ENCODE results near the gene ABCB1. TPM values are rescaled to one million over a fixed set of nuclear protein-coding genes. Genes with fewer than 3 reads are reported as not detected.

The ABCB1 gene
- total and polyA plus RNA-seq, 5 donors, result 0.50 to 3.3 (median 0.62) TPM

DNA sequence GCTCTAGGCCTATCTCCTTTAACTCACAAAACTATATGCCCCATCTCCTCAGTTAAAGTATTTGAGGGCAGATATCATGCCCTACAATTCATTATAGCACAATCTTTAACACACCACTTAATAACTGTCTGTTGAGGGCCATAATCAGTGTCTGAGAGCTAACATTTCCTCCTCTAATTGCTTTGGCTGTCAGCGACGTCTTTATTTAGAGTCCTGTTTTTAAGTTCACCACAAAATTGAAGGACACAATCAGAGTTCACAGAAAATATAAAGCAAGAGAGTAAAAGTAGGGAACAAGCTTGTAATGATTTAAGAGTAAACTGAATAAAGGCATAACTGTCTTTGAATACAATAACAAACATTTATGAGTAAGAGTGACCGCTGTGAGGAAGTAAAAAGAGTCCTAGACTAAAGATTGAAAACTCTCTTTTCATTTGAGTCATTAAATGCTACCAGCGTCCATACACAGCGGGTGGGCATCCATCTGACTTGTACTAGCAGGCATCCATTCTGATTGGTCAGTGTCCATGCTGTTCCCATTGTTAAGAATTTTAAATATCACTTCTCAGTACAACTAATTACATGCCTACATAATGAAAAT is 86.8 kb downstream of the ABCB1 start:
- Histone ChIP-seq H3K4me3 (ENCODE audit: low read length) (no peak overlapping the region), H3K4me1 (ENCODE audit: control insufficient read depth, insufficient read depth, low read length) (no peaks in the 10 kb centered on the region), H3K9me3 (ENCODE audit: control insufficient read depth, low read length) (no peaks in the 10 kb centered on the region), H3K27me3 (ENCODE audit: control insufficient read depth, insufficient read depth) (no peaks in the 10 kb centered on the region), H3K27ac (ENCODE audit: low read length) (no peak overlapping the region)
- WGBS, result 68% methylated on average over 5 of the region's 5 CpGs
- no peak for DNase-seq
- ATAC-seq, result no peak
- intact Hi-C loops (cut with DNase I), result no loop called here

DNA sequence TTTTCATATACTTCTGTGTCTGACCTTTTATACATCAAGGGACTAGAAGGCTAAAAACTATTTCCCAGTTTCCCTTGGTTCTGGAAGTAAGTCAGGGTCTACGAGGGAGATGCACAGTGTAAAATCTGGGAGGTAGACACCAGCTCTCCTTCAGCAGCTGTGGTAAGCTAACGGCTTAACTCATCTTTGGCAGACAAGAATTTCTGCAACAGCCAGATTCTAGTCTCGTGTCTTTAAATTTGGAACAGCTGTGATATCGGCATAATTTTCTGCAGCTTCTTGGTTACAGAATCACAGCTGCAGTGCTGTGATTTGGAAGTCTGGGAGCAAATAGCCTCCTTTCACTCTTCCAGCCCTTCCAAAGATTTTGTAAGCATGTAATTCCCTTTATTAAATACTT is 87.8 kb downstream of the ABCB1 start:
- Histone ChIP-seq H3K4me1 (ENCODE audit: control insufficient read depth, insufficient read depth, low read length) (no peaks in the 10 kb centered on the region), H3K4me3 (ENCODE audit: low read length) (no peak overlapping the region), H3K9me3 (ENCODE audit: control insufficient read depth, low read length) (no peaks in the 10 kb centered on the region), H3K27me3 (ENCODE audit: control insufficient read depth, insufficient read depth) (no peaks in the 10 kb centered on the region), H3K27ac (ENCODE audit: low read length) (no peak overlapping the region)
- intact Hi-C loops (cut with DNase I), result no loop called here
- no peak for ATAC-seq
- 56% methylated on average over 4 of the region's 4 CpGs for WGBS
- no peak for DNase-seq

DNA sequence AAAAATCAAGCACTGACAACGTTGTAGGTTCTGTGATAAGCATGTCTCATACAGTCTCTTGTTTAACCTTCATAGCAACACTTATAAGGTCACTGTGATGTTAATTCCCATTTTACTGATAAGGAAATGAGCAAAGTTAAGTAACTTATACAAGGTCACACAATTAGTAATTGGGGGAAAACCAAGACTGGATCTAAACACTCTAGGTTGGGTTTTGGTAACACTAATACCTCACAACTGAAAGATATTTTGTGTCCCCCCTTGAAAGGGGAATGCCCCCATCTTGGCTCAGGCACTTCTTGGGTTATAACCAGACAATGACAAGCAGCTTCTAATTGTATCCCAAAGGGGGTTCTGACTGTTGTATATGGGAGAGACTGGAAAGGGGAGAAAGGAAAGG is 89.2 kb downstream of the ABCB1 start:
- no peaks in the 10 kb centered on the region for H3K27me3 ChIP-seq (ENCODE audit: control insufficient read depth, insufficient read depth)
- intact Hi-C loops (cut with DNase I), result no loop called here
- DNase-seq, result no peak
- WGBS, result 48% methylated on average over 1 of the region's 1 CpG
- ATAC-seq, result no peak
- no peak overlapping the region for H3K27ac ChIP-seq (ENCODE audit: low read length)
- H3K9me3 ChIP-seq (ENCODE audit: control insufficient read depth, low read length), result no peaks in the 10 kb centered on the region
- no peaks in the 10 kb centered on the region for H3K4me1 ChIP-seq (ENCODE audit: control insufficient read depth, insufficient read depth, low read length)
- H3K4me3 ChIP-seq (ENCODE audit: low read length), result no peak overlapping the region

- no peak overlapping the region for H3K27ac ChIP-seq (ENCODE audit: low read length)
- no peaks in the 10 kb centered on the region for H3K4me1 ChIP-seq (ENCODE audit: control insufficient read depth, insufficient read depth, low read length)
- ATAC-seq (no peak), DNase-seq (no peak)
- no peaks in the 10 kb centered on the region for H3K9me3 ChIP-seq (ENCODE audit: control insufficient read depth, low read length)
- intact Hi-C loops (cut with DNase I), result no loop called here
- H3K4me3 ChIP-seq (ENCODE audit: low read length), result no peak overlapping the region
- WGBS, result 98% methylated on average over 1 of the region's 1 CpG
- no peaks in the 10 kb centered on the region for H3K27me3 ChIP-seq (ENCODE audit: control insufficient read depth, insufficient read depth)
These were observed 90.2 kb downstream of the ABCB1 start for GRCh38 chr7:87510411-87510875.

- intact Hi-C loops (cut with DNase I), result loop anchor here in 3 of 4 donors (10.0 kb wide), 1 partner anchor 377 kb away; no protein-coding TSS in a partner anchor
- Histone ChIP-seq H3K4me3 (ENCODE audit: low read length) (no peak overlapping the region), H3K4me1 (ENCODE audit: control insufficient read depth, insufficient read depth, low read length) (no peaks in the 10 kb centered on the region), H3K27ac (ENCODE audit: low read length) (no peak overlapping the region), H3K27me3 (ENCODE audit: control insufficient read depth, insufficient read depth) (no peaks in the 10 kb centered on the region), H3K9me3 (ENCODE audit: control insufficient read depth, low read length) (no peaks in the 10 kb centered on the region)
- WGBS, result 38% methylated on average over 3 of the region's 3 CpGs
- ATAC-seq (no peak), DNase-seq (no peak)
These were observed 93.2 kb downstream of the ABCB1 start for GRCh38 chr7:87507446-87507845.

DNA sequence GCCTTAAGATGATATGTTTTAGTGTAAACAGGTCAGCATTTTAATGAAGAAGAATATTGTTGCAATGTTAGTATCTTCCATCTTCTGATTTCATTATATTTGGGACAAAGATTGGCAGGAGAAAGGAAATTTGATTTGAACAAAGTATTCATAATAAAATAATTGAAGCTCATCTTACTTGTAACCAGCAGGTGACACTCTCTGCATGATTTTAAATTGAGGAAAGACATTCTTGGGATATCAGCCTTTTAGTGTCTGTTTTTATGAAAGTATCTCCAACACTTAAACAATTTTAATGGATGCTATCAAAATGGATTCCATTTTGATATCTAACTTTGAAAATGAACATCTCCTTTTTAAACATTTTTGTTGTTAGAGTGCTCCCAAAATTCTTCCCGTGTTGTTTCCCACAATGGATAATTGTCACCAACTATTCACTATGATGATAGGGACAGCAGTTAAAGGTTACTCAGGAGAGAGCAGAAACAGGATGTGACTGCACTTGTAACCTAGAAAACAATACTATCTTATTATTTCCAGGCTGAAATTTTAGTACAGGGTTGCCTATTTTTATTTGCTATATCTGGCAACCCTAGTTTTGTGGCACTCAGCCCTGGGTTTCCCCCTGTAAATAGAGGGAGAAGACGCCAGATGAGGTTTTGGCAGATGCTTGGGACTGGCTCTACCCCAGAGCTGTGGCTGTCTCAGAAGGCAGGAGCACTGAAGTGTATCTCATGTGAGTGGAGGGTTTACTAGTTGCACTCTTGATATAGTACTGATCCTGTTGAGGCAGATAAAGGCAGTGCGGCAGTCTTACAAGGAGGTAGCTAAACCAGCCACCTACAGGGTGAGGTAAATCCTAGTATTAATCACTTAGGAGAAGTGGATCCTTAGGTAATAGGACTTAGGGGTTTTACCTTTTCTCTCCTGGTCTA is 94.2 kb downstream of the ABCB1 start:
- H3K9me3 ChIP-seq (ENCODE audit: control insufficient read depth, low read length), result no peaks in the 10 kb centered on the region
- no peak for DNase-seq
- WGBS, result 36% methylated on average over 3 of the region's 3 CpGs
- ATAC-seq, result peak; percentile 43 to 48
- no peaks in the 10 kb centered on the region for H3K4me1 ChIP-seq (ENCODE audit: control insufficient read depth, insufficient read depth, low read length)
- intact Hi-C loops (cut with DNase I), result loop anchor here in 3 of 4 donors (10.0 kb wide), 1 partner anchor 378 kb away; no protein-coding TSS in a partner anchor
- H3K27ac ChIP-seq (ENCODE audit: low read length), result no peak overlapping the region
- H3K4me3 ChIP-seq (ENCODE audit: low read length), result no peak overlapping the region
- no peaks in the 10 kb centered on the region for H3K27me3 ChIP-seq (ENCODE audit: control insufficient read depth, insufficient read depth)

DNA sequence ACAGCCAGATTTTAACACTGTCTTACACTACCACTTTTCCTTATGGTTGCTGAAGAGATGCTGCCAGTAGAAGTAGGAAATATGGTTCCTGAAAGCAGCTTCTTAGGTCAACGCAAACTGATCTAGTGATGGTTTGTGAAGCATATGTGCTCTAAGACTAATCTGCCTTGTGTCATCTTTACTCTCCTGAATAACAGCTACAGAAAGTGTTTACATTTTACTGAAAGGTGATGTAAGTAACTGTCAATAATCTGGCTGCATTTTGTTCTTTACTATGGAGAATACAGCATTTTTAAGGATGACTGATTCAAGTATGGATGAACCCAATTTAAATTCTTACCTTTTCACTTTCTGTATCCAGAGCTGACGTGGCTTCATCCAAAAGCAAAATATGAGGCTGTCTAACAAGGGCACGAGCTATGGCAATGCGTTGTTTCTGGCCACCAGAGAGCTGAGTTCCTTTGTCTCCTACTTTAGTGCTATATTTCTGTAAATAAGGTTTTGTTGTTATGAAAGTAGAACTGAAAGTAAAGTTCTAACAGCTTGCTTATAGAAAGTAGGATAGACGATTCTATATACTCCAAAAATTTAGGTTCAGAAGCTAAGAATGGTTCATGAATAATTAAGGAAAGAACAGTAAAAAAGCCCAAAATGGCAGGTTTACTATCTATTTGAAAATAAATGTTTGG is 95.0 kb downstream of the ABCB1 start:
- Histone ChIP-seq H3K4me1 (ENCODE audit: control insufficient read depth, insufficient read depth, low read length) (no peaks in the 10 kb centered on the region), H3K27me3 (ENCODE audit: control insufficient read depth, insufficient read depth) (no peaks in the 10 kb centered on the region), H3K27ac (ENCODE audit: low read length) (no peak overlapping the region), H3K4me3 (ENCODE audit: low read length) (no peak overlapping the region), H3K9me3 (ENCODE audit: control insufficient read depth, low read length) (no peaks in the 10 kb centered on the region)
- 71% methylated on average over 5 of the region's 5 CpGs for WGBS
- intact Hi-C loops (cut with DNase I), result loop anchor here in 3 of 4 donors (10.0 kb wide), 1 partner anchor 379 kb away; no protein-coding TSS in a partner anchor
- DNase-seq, result no peak
- ATAC-seq, result no peak

DNA sequence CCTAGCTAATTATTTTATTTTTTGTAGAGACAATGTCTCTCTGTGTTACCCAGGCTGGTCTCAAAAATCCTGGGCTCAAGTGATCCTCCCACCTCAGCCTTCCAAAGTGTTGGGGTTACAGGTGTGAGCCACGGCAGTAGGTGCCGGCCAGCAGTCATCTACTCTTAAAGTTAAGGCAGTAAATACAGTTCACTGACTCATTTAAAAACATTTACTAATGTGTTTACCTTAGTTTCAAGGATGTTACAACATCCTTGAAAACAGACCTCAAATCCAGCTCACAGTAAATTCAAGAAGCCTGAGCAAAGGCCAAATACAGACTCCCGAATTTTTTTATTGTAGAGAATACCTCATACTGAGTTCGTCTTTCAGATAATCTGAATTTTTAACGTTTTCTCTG is 95.6 kb downstream of the ABCB1 start:
- H3K4me3 ChIP-seq (ENCODE audit: low read length), result no peak overlapping the region
- intact Hi-C loops (cut with DNase I), result loop anchor here in 3 of 4 donors (10.0 kb wide), 1 partner anchor 380 kb away; no protein-coding TSS in a partner anchor
- ATAC-seq (no peak), DNase-seq (no peak)
- no peak overlapping the region for H3K27ac ChIP-seq (ENCODE audit: low read length)
- H3K27me3 ChIP-seq (ENCODE audit: control insufficient read depth, insufficient read depth), result no peaks in the 10 kb centered on the region
- WGBS, result 85% methylated on average over 5 of the region's 5 CpGs
- no peaks in the 10 kb centered on the region for H3K9me3 ChIP-seq (ENCODE audit: control insufficient read depth, low read length)
- H3K4me1 ChIP-seq (ENCODE audit: control insufficient read depth, insufficient read depth, low read length), result no peaks in the 10 kb centered on the region

DNA sequence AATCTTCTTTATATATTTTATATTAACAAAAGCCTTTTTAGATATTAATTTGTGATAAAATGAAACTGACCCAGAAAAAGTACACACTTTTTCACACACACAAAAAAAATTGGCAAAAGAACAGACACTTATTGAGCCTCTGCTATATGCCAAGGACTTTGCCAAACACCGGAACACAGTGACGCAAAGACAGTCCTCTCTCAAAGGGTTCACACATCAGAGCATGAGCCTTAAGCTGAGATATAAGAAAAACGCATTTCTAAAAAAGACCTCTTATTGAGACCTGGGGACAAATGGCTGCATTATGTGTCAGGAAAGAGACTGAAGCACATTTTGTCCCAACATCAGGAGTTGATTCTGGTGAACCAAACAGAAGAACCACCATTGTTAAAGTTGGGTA is 101.2 kb downstream of the ABCB1 start:
- Histone ChIP-seq H3K9me3 (ENCODE audit: control insufficient read depth, low read length) (no peaks in the 10 kb centered on the region), H3K4me1 (ENCODE audit: control insufficient read depth, insufficient read depth, low read length) (no peaks in the 10 kb centered on the region), H3K4me3 (ENCODE audit: low read length) (no peak overlapping the region), H3K27ac (ENCODE audit: low read length) (no peak overlapping the region), H3K27me3 (ENCODE audit: control insufficient read depth, insufficient read depth) (no peaks in the 10 kb centered on the region)
- intact Hi-C loops (cut with DNase I), result no loop called here
- ATAC-seq (no peak), DNase-seq (no peak)
- WGBS, result 81% methylated on average over 3 of the region's 3 CpGs

DNA sequence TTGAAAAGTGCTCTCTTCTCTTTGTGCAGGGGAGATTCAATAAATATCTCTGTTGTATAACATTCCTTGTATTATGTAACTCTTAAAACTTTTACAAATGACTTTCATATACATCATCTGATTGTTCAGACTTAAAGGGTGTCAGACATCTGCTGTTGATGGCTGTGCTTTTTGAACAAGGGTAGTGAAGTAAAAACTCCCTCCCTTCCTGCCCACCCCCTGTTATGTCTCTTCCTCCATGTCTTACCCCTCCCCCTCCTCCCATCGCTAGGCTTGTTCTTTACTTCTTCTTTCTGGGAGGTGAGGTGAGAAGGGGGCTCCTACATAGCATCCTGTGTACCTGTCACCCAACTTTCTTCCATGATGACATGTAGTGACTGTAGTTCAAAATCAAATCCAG is 101.8 kb downstream of the ABCB1 start:
- H3K27ac ChIP-seq (ENCODE audit: low read length), result no peak overlapping the region
- ATAC-seq (no peak), DNase-seq (no peak)
- H3K4me1 ChIP-seq (ENCODE audit: control insufficient read depth, insufficient read depth, low read length), result no peaks in the 10 kb centered on the region
- 53% methylated on average over 1 of the region's 1 CpG for WGBS
- H3K9me3 ChIP-seq (ENCODE audit: control insufficient read depth, low read length), result no peaks in the 10 kb centered on the region
- H3K4me3 ChIP-seq (ENCODE audit: low read length), result no peak overlapping the region
- intact Hi-C loops (cut with DNase I), result no loop called here
- H3K27me3 ChIP-seq (ENCODE audit: control insufficient read depth, insufficient read depth), result no peaks in the 10 kb centered on the region

DNA sequence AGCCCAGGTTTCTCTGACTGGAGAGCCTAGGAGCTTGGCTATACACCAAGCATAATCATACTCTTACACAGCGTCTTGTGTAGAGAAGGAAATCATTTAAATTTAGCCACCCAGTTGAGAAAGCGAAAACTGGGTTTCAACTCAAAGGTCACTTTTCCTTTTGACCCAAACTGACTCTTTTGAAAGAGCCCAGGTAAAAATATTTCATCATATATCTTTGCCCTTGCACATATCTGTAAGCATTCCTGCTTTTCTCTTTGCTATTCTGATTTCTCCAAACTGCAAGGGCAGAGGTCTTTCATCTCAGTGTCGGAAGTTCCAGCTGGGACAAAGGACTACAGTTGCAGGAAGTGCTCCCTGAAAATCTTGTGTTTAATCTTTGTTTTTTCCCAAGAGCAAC is 103.2 kb downstream of the ABCB1 start:
- DNase-seq (no peak), ATAC-seq (no peak)
- no peak overlapping the region for H3K27ac ChIP-seq (ENCODE audit: low read length)
- 67% methylated on average over 3 of the region's 3 CpGs for WGBS
- no peak overlapping the region for H3K4me3 ChIP-seq (ENCODE audit: low read length)
- H3K9me3 ChIP-seq (ENCODE audit: control insufficient read depth, low read length), result no peaks in the 10 kb centered on the region
- no peaks in the 10 kb centered on the region for H3K4me1 ChIP-seq (ENCODE audit: control insufficient read depth, insufficient read depth, low read length)
- intact Hi-C loops (cut with DNase I), result no loop called here
- H3K27me3 ChIP-seq (ENCODE audit: control insufficient read depth, insufficient read depth), result no peaks in the 10 kb centered on the region

Data from right cardiac atrium (tissue), 5 donors.